Measurements from ENCODE around the gene ERFE.
"Not testable (repeated sequence)": the region's sequence is repeated elsewhere in the genome, so short reads cannot be mapped to it uniquely, and the experiment has no call there.

The ERFE gene

DNA sequence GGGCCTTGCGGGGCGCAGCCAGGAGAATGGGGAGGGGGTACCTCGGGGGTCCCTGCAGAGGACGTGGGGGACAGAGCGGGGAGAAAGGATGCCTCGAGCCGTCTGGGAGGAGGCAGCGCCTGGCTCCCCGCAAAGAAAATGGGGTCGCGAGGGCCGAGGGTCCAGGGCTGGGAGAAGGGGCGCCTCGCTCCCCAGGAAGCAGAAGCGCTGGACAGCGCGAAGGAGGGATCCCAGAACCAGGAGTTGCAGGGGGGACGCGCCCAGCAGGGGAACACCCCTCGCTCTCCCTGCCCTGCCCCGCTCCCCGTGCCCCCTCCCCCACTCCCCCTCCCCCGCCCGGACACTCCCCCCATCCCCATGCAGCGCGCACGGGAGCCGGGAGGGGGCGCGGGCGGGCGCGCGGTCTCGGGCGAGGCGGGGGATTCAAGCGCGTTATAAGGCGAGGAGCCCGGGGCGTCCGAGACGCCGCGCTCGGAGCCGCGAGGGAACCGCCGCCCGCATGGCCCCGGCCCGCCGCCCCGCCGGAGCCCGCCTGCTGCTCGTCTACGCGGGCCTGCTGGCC is at the start of gene ERFE:
ERFE (plus strand) TSS at position 462 of the 562 bp plus-strand sequence; CDS start at position 500, 38 bp downstream.
- no peak for DNase-seq

DNA sequence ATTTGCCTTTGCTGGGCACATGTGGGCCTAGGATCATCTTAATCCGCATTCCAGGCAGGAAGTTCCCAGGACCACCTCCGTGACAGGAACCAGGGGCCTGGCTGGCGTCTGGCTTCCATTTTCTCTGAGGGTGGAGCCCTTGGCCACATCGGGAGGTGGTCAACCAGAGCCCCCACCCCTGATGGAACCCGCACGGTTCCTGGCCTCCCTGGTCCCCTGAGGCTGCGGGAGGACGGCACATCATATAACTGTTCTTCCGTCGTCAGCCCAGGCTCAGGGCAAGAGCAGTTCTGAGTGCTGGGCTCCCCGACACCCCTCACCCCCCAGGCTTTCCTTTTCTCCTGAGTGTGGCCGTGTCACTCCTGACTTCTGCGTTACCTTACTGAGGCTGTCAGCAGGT is 45.2 kb upstream of the ERFE start:
- no peak for DNase-seq

GRCh38 chr2:238114331-238114841 is 44.4 kb upstream of the ERFE start:
- DNase-seq, result no peak

GRCh38 chr2:238114851-238115660 is 43.7 kb upstream of the ERFE start:
- DNase-seq, result no peak

DNA sequence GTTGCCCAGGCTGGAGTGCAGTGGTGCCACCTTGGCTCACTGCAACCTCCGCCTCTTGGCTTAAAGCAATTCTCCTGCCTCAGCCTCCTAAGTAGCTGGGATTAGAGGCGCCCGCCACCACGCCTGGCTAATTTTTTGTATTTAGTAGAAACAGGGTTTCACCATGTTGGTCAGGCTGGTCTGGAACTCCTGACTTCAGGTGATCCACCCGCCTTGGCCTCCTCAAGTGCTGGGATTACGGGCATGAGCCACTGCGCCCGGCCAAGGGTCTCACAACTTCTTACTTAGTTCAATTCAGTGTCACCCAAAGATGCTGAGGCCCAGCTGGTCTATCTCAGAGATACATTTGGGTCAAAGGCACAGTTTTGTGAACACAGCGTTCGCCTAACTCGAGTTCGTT is 43.1 kb upstream of the ERFE start:
- DNase-seq, result not testable (repeated sequence)

GRCh38 chr2:238116298-238117198 is 42.2 kb upstream of the ERFE start:
- DNase-seq, result no peak

DNA sequence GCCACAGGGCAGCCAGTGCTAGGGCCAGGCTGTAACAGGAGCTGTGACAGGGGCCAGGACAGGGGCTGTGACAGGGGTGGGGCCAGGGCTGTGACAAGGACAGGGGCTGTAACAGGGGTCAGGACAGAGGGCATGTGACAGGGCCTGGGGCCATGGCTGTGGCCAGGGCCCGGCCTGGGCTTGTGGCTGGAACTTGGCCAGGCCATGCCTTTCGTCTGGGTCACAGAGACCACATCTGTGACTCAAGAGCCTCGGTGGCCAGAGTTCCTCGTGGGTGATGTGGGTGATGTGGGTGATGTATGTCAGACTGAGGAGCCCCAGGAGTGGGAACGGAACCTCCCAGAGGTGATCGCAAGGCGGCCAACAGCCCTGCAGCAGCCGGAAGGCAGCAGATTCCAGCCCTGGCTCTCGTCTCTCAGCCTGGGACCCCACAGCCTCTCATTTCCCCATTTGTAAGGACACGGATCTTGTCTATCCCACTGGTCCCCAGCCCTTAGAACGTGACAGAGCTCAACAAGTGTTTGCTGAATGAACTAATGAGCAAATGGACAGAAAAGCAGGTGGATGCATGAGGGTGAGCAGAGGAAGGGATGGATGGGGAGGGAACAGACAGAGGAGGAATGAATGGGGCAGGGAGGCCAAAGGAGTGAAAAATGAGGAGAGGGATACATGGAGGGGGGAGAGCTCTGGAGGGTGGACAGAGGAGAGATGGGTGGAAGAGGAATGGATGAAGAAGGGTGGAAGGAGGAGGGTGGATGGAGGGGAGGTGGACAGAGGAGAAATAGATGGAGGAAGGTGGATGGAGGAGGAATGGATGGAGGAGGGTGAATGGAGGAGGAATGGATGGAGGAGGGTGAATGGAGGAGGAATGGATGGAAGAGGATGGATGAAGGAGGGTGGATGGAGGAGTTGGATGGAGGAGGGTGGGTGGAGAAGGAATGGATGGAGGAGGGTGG is 41.3 kb upstream of the ERFE start:
- DNase-seq, result no peak

- no peak for DNase-seq
Observed at GRCh38 chr2:238119756-238120462, 38.9 kb upstream of the ERFE start.

GRCh38 chr2:238120463-238121298 is 38.1 kb upstream of the ERFE start:
- no peak for DNase-seq

DNA sequence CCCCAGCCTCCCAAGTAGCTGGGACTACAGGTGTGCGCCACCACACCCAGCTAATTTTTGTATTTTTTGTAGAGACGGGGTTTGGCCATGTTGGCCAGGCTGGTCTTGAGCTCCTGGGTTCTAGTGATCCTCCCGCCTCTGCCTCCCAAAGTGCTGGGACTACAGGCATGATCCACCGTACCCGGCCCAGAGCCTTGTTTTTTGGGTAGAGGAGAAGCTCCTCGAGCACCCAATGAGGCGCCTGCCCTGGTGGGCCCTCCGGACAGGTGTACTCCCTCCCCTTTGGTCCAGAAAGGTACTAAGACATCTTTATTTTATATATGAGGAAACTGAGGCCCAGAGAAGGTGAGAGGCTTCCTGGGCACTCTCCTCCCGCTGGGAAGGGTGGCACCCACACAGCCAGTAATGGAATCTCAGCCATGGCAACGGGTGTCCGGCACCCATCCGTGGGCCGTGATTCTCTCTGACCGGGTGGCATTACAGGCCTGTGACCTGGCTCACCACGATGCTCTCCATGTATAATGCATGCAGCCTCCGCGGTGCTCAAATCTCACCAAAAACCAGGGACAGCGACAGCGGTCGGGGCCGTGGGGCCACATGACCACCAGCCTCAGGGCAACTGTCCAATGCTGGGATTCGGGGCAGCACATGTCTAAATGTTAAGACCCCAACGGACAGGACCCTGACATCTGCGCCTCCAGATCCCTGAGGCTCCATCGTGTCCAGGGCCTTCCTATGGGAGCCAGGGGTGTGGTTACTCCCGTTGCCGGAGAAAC is 37.1 kb upstream of the ERFE start:
- no peak for DNase-seq

DNA sequence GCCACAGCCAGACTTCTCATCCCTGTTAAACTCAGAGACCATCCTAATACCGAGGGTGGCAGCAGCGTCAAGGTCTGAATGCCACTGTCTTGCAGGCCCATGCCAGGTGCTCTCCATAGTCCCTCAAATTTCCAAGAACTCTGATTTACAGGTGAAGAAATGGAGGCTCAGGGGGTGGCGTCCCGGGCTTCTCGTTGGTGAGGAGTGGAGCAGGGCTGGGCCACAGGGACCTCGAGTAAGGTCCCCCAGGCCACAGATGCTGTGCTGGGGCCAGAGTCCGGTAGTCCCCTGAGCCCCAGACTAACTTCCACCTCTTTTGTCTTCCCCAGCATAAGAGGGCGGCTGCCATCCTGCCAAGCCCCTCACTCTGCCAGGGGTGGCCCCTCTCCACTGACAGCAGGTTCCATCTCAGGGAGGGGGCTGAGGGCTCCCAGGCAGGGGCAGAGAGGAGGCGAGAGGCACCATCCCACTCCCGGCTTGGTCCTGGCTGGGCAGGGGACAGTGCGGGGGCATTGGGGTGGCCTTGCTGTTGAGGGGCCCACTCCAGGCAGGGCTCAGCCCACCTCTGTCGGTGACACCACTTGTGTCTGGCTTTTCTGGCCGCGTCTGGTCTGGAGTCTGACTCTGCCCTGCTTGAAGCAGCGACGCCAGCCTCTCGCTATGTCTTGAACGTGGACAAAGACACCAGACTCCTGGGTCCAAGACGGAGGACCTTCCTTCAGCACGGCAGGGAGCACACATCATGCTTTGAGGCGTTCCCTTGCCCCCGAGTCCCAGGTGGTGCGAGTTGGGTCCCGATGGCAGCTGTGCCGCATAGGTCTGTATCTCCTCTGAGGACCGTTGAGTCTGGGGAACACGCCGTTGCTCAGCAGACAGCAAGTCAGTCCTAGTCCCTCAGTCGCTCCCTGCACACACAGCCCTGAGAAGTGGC is 36.2 kb upstream of the ERFE start:
- no peak for DNase-seq

DNA sequence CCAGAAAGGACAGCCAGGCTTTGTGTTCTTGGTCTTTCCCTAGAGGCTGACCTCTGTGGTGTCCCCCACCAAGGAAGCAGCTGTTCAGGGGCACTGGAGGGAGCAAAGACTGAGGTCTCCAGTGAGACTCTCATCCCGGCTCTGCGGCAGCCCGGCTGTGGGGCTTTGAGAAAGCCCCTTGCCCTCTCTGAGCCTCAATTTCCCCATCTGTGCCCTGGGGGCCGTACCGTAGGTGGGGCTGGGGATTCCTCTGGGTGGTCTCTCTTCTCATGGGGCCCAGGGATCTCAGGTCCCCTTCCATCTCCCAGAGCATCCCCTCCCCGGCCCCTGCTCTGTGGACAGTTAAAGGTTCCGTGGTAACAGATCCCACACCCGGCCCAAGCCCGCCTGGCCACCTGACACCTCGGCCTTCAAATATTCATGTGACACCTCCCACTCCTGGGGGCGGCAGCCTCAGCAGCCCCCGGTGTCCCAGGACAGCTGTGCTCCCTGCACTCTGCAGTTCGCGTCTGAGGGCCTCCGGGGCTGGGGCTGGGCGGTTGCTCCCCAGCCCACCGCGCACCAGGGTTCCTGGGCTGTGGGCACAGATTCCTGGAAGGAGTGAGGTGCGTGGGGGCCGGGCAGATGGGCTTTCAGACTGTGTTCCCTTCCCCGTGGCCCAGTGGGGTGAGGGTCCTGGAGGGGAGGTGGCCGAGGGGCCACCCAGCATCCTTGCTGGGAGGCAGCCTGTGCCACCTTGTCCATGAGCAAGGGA is 35.4 kb upstream of the ERFE start:
- no peak for DNase-seq

GRCh38 chr2:238123991-238124470 is 34.7 kb upstream of the ERFE start:
- DNase-seq, result no peak

- no peak for DNase-seq
Observed at GRCh38 chr2:238124488-238125126, 34.2 kb upstream of the ERFE start.

DNA sequence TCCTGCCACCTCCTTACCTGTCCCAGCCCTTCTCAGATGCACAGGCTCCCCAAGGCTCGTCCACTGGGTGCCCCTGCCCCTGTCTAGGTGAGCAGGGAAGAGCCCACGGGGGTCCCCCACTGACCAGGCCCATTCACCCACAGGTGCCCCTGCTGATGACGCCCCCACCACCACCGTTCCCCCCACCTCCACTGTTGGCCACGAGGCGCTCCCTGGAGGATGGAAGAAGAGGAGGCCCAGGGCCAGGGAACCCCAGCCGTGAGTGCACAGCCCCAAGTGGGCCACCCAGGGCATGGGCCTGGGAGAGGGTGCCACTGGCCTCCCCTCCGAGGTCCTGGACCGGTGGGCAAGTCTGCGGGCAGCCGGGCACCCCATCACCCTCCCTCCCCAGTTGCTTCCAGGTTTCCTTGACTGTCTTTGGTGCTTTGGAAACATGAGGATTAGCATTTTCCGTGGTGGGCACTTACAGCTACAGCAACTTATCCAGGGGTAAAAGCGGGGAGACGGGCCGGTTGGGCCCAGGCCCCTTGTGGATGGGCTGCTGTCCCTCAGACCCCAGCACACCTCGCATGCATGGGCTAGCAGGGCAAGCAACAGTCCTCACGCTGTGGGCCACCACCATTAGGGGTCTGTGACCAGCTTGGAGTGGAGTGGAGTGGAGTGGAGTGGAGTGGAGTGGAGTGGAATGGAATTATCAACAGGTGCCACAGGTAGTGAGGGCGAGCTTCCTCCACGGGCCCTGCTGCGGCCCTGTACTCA is 33.5 kb upstream of the ERFE start:
- no peak for DNase-seq

DNA sequence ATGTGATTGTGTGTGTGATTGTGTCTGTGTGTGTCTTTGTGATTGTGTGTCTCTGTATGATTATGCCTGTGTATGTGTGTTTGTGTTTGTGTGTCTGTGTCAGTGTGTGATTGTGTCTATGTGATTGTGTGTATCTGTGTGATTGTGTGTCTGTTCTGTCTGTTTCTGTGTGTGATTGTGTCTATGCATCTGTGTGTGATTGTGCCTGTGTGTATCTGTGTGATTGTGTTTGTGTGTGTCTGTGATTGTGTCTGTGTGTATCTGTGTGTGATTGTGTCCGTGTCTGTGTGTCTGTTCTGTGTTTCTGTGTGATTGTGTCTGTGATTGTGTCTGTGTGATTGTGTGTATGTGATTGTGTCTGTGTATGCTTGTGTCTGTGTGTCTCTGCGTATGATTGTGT is 32.4 kb upstream of the ERFE start:
- DNase-seq, result no peak
